KMS-11 (cell line): ENCODE measurements around the gene DNMT3A.

Source experiments
- H2AFZ ChIP-seq: fragments of 200-600 bp; sonication (generic); 2 replicates; pipeline ENCODE4 v1.6.1; 2016; ENCODE audit warnings: antibody characterized with exemption, mixed run types, low read depth
- H3K27ac ChIP-seq: fragments of 200-600 bp; sonication (generic); 2 replicates; pipeline ENCODE4 v1.6.1; 2016; ENCODE audit warnings: mild to moderate bottlenecking, mixed run types
- H3K27me3 ChIP-seq: fragments of 200-600 bp; sonication (generic); 2 replicates; pipeline ENCODE4 v1.6.1; 2017; ENCODE audit warnings: mild to moderate bottlenecking, low read depth, mixed run types, moderate library complexity; ENCODE audit not compliant: insufficient read depth
- H3K36me3 ChIP-seq: fragments of 200-600 bp; sonication (generic); 2 replicates; pipeline ENCODE4 v1.6.1; 2017; ENCODE audit warnings: mild to moderate bottlenecking, mixed run types; ENCODE audit not compliant: insufficient read depth
- H3K4me1 ChIP-seq: fragments of 200-600 bp; sonication (generic); 2 replicates; pipeline ENCODE4 v1.6.1; 2016; ENCODE audit warnings: mild to moderate bottlenecking, low read depth, mixed run types; ENCODE audit not compliant: poor library complexity, severe bottlenecking
- H3K4me2 ChIP-seq: fragments of 200-600 bp; sonication (generic); 2 replicates; pipeline ENCODE4 v1.7.0; 2016; ENCODE audit warnings: mild to moderate bottlenecking, mixed run types
- H3K4me3 ChIP-seq: fragments of 200-600 bp; sonication (generic); IDR thresholded peaks from 2 replicates; pipeline ENCODE4 v1.6.1; 2017; ENCODE audit warnings: low read depth, low read length, mixed read lengths; ENCODE audit not compliant: insufficient read depth
- H3K79me2 ChIP-seq: fragments of 200-600 bp; sonication (generic); 2 replicates; pipeline ENCODE4 v1.6.1; 2016; ENCODE audit warnings: low read depth, mixed run types; ENCODE audit not compliant: insufficient read depth
- H3K9ac ChIP-seq: fragments of 200-600 bp; sonication (generic); 2 replicates; pipeline ENCODE4 v1.6.1; 2016; ENCODE audit warnings: mild to moderate bottlenecking, mixed run types
- H4K20me1 ChIP-seq: fragments of 200-600 bp; sonication (generic); 2 replicates; pipeline ENCODE4 v1.6.1; 2016; ENCODE audit warnings: mild to moderate bottlenecking, mixed run types; ENCODE audit not compliant: insufficient read depth
- TF ChIP-seq, protein P1 (sequence below): fragments of 200-600 bp; sonication (generic); conservative IDR thresholded peaks from 2 replicates; pipeline ENCODE4 v1.6.1; 2017; ENCODE audit warnings: low read depth, mild to moderate bottlenecking, antibody characterized with exemption, low read length, moderate library complexity, mixed read lengths

The DNMT3A gene

DNA sequence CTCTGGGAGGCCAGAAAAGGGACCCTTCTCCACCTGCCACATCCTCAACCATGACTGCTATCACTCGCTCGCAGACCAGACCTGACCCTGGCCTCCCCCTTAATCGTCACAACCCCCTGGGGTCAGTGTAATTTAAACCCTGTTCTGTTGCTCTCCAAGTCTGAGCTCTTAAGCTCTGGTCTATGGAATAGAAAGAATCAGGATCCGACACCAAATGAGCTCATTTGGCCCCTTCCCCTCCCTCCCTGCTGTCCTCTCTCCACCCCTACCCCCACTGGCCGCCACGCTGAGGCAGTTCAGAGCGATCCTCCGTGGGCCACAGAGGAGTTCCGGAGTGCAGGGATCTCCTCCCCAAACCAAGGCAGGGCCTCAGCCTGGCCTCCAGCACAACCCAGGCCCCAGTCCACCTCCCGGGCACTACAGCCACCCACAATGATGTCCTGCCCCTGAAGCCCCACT, 5.3 kb downstream of the DNMT3A start:
- no peak overlapping the region for H3K4me2 ChIP-seq
- no peaks in the 10 kb centered on the region for H4K20me1 ChIP-seq
- H3K4me1 ChIP-seq, result no peaks in the 10 kb centered on the region
- no peaks in the 10 kb centered on the region for H3K79me2 ChIP-seq
- no peaks in the 10 kb centered on the region for H3K36me3 ChIP-seq
- H2AFZ ChIP-seq, result no peak overlapping the region
- H3K27ac ChIP-seq, result no peak overlapping the region
- H3K4me3 ChIP-seq, result no peak overlapping the region
- H3K27me3 ChIP-seq, result no peaks in the 10 kb centered on the region
- no peak overlapping the region for H3K9ac ChIP-seq
- TF ChIP-seq, protein P1, sequence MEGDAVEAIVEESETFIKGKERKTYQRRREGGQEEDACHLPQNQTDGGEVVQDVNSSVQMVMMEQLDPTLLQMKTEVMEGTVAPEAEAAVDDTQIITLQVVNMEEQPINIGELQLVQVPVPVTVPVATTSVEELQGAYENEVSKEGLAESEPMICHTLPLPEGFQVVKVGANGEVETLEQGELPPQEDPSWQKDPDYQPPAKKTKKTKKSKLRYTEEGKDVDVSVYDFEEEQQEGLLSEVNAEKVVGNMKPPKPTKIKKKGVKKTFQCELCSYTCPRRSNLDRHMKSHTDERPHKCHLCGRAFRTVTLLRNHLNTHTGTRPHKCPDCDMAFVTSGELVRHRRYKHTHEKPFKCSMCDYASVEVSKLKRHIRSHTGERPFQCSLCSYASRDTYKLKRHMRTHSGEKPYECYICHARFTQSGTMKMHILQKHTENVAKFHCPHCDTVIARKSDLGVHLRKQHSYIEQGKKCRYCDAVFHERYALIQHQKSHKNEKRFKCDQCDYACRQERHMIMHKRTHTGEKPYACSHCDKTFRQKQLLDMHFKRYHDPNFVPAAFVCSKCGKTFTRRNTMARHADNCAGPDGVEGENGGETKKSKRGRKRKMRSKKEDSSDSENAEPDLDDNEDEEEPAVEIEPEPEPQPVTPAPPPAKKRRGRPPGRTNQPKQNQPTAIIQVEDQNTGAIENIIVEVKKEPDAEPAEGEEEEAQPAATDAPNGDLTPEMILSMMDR, result no peak

DNA sequence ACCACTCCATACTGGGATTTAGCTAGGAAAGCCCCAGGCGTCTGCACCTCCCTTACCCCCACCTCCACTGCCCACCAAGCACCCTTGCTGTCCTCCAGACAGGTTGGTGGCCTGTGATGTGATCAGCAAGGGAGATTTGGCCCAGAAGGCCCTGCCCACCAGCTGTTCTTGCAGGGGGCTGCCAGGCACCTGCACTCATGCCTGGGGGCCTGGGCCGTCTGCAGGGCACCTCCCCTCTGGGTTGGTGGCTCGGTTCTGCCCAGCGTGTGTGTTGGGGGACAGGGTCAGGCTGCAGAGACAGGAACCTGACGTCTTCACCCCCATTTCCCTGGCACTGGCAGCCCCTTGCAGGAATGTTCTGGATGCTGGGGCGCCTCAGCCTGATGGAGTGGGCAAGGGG, 5.8 kb downstream of the DNMT3A start:
- Histone ChIP-seq H3K9ac (no peak overlapping the region), H3K36me3 (no peaks in the 10 kb centered on the region), H3K4me1 (no peaks in the 10 kb centered on the region), H3K4me3 (no peak overlapping the region), H2AFZ (no peak overlapping the region), H3K79me2 (no peaks in the 10 kb centered on the region), H3K27me3 (no peaks in the 10 kb centered on the region), H4K20me1 (no peaks in the 10 kb centered on the region), H3K27ac (no peak overlapping the region), H3K4me2 (no peak overlapping the region)
- TF ChIP-seq, protein P1, result no peak

DNA sequence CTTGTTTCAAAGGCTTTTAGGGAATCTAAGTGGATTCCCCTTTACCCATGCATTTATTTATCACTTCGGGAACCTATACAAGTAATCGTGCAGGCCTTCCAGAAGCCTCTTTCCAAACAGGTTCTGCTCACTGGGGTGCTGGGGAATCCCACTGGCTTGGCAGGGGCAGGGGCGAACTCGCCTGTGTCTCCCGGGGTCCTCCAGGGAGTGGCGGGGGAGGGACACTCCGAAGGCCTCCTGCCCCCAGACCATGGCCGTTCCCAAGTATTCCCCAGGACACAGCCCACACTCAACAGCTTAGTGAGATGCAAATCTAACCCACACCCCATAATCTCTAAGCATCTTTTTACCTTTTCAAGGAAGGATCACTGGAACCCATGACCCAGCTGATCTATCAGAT, 6.5 kb downstream of the DNMT3A start:
- TF ChIP-seq, protein P1, result no peak
- no peaks in the 10 kb centered on the region for H4K20me1 ChIP-seq
- H3K27ac ChIP-seq, result no peak overlapping the region
- H3K79me2 ChIP-seq, result no peaks in the 10 kb centered on the region
- H3K9ac ChIP-seq, result no peak overlapping the region
- no peak overlapping the region for H3K4me2 ChIP-seq
- no peak overlapping the region for H3K4me3 ChIP-seq
- no peaks in the 10 kb centered on the region for H3K4me1 ChIP-seq
- H3K27me3 ChIP-seq, result no peaks in the 10 kb centered on the region
- no peaks in the 10 kb centered on the region for H3K36me3 ChIP-seq
- H2AFZ ChIP-seq, result no peak overlapping the region

DNA sequence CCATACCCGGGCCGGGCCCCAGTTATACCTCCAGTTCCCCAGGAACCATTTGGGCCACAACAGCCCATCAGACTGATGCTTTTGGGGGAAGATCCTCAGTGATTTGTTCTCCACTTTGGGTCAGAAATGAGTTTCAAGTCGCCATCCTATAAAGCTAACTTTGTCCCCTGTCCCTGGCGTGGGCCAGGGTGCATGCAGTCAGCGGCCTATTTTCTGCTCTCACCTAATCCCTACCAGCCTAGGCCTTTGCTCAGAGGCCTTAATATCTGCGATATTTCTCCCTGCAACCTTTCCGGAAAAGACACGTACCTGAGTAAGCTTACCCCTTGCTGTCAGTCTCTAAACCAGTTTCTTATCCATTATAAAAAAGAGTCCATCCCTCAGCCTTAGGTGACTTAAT, 7.2 kb downstream of the DNMT3A start:
- no peaks in the 10 kb centered on the region for H3K79me2 ChIP-seq
- no peak overlapping the region for H2AFZ ChIP-seq
- TF ChIP-seq, protein P1, result no peak
- H3K4me2 ChIP-seq, result no peak overlapping the region
- no peaks in the 10 kb centered on the region for H3K4me1 ChIP-seq
- no peaks in the 10 kb centered on the region for H4K20me1 ChIP-seq
- no peak overlapping the region for H3K9ac ChIP-seq
- H3K36me3 ChIP-seq, result no peaks in the 10 kb centered on the region
- no peaks in the 10 kb centered on the region for H3K27me3 ChIP-seq
- no peak overlapping the region for H3K4me3 ChIP-seq
- H3K27ac ChIP-seq, result no peak overlapping the region
